Lower leg skin (tissue), 3 donors: Measurements from ENCODE around the gene HNRNPUL2.

Experiments used
- POLR2A ChIP-seq, 2 donors: fragments of 450-650 bp; IDR thresholded peaks; one replicate each; pipeline ENCODE4 v1.6.1; 2016 to 2017; ENCODE audit warnings: antibody characterized with exemption in 2 of 2, mild to moderate bottlenecking in 1 of 2, moderate library complexity in 1 of 2
- TF ChIP-seq, protein P1 (sequence below), 3 donors: fragments of 450-650 bp; IDR thresholded peaks; one replicate each; pipeline ENCODE4 v1.5.1; 2016; ENCODE audit warnings: antibody characterized with exemption in 3 of 3, mild to moderate bottlenecking in 3 of 3, moderate library complexity in 2 of 3

GRCh38 chr11:62702246-62702645 is 25.0 kb downstream of the HNRNPUL2 start:
- TF ChIP-seq, protein P1, sequence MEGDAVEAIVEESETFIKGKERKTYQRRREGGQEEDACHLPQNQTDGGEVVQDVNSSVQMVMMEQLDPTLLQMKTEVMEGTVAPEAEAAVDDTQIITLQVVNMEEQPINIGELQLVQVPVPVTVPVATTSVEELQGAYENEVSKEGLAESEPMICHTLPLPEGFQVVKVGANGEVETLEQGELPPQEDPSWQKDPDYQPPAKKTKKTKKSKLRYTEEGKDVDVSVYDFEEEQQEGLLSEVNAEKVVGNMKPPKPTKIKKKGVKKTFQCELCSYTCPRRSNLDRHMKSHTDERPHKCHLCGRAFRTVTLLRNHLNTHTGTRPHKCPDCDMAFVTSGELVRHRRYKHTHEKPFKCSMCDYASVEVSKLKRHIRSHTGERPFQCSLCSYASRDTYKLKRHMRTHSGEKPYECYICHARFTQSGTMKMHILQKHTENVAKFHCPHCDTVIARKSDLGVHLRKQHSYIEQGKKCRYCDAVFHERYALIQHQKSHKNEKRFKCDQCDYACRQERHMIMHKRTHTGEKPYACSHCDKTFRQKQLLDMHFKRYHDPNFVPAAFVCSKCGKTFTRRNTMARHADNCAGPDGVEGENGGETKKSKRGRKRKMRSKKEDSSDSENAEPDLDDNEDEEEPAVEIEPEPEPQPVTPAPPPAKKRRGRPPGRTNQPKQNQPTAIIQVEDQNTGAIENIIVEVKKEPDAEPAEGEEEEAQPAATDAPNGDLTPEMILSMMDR (IDR thresholded peaks at IDR 0.05), result no peak
- no peak for TF ChIP-seq POLR2A (IDR thresholded peaks at IDR 0.05)
